ENCODE results near the gene HOMER2. TPM values are rescaled to one million over a fixed set of nuclear protein-coding genes. Genes with fewer than 3 reads are reported as not detected.
A peak's percentile ranks its signal among the peaks of the same experiment; 100 is the strongest.
"Not testable (repeated sequence)": the region's sequence is repeated elsewhere in the genome, so short reads cannot be mapped to it uniquely, and the experiment has no call there.

HOMER2 gene
- polyA plus RNA-seq, 4 donors, result 25.9 to 28.3 (median 27.7) TPM

- no peak for DNase-seq (ENCODE audit: low read depth in 4 of 4, low spot score in 3 of 4)
Observed at GRCh38 chr15:82903511-82903910, 49.0 kb downstream of the HOMER2 start.

DNA sequence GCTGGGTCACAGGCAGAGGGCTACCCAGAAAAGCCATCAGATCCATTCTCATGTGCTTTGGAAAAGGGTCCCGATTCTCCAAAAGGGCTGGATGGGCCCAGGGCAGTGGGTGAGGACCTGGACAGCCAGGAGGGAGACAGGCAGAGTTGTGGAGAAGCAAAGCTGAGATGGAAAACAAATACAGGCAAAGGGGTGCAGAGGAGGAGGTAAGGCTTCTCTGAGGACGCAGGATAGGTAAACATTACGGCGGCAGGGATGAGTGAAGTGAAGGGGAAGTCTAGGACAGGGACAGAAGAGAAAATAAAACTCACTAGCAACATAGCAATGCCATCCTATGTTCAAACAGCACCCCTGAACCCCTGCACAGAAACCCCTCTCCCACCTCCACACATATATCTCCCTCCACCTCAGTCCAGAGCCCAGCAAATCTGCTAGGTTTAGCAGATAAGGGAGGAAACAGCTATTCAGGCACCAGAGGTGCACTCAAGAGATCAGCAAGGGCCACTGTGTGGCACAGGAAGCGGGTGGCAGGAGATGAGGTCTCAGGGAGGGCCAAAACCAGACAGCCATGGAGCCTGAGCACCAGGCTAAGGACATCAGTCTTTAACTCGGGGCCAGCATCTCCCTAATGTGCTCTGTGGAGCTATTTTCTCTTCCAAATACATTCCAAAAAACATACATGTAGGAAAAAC, 51.3 kb downstream of the HOMER2 start:
- no peak for DNase-seq (ENCODE audit: low read depth in 4 of 4, low spot score in 3 of 4)

DNA sequence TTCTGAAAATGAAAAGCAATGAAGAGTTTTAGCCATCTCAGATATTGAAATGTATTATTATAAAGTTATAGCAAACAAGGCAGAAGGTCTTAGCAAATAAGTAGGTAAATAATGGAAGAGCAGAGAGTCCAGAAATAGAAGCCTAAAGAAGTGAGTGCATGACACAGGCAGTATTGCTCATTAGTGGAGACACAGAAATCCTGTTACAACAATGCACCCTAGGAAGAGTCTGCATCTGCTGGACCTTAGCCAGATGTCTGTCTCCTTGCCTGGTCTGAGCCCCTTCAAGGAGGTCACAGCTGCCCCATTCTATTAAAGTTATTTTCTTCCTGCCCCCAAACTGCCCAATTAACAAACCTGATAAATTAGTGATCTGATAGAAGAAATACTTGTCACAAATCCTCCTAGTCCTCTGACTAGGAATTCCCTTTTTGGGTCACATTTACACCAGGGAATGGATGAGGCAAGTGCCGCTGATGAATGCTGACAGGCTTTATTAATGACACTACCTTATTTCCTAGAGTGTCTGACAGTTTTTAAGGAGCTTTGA, 51.9 kb downstream of the HOMER2 start:
- no peak for DNase-seq (ENCODE audit: low read depth in 4 of 4, low spot score in 3 of 4)

- no peak for DNase-seq (ENCODE audit: low read depth in 4 of 4, low spot score in 3 of 4)
Observed at GRCh38 chr15:82898961-82899360, 53.6 kb downstream of the HOMER2 start.

GRCh38 chr15:82895983-82896382, 56.5 kb downstream of the HOMER2 start:
- DNase-seq (ENCODE audit: low read depth in 4 of 4, low spot score in 3 of 4), result no peak

DNA sequence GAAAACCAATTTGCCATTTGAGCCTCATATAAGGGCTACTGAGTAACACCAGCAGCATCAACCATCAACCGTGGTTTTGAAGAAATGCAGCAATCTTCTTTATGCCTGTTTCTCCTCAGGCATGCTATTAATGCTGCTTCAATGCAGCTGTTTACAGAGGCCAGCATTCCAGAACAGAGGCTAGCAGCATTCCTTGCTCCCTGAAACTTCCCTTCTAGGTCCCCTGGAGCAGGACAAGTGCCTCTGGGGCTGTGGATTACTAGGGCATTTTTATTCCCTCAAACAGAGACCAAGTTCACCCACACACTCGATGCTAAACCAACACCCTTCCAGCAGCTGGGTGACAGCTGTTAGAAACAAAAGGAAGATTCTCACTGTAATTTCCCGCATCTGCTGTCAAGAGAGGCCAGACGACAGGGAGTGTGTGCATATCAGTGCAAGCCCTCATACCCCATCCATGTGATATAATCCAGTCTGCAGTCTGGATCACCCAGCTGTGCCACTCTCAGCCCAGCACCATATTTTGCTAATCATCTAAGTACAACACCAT, 57.5 kb downstream of the HOMER2 start:
- peak in 2 of 4 donors; percentile 1 to 10 for DNase-seq (ENCODE audit: low read depth in 4 of 4, low spot score in 3 of 4)

DNA sequence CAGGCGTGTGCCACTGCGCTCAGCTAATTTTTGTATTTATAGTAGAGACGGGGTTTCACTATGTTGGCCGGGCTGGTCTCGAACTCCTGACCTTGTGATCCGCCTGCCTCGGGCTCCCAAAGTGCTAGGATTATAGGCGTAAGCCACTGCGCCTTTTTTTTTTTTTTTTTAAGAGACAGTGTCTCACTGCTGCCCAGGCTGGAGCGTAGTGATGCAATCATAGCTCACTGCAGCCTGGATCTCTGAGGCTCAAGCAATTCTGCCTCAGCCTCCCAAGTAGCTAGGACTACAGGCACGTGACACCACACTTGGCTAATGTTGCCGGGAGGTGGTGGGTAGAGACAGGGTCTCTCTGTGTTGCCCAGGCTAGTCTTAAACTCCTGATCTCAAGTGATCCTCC, 59.0 kb downstream of the HOMER2 start:
- not testable (repeated sequence) for DNase-seq (ENCODE audit: low read depth in 4 of 4, low spot score in 3 of 4)

DNA sequence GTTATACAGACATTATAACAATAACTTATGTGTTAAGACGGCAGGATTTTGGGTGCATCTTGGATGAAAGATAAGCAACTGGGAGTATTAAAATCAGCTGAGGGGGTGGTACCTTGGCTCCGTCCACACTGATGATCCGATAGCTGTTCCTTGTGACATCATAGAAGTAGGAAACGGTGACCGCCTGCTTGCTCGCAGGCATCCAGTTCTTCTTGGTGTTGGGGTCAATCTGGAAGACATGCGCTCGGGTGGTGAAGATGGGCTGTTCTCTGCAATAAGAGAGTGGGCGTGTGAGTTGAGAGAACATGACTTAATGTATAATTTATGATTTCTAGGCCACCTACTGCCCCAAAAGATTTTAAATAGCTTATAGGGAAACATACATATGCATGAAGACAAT, 59.9 kb downstream of the HOMER2 start:
- no peak for DNase-seq (ENCODE audit: low read depth in 4 of 4, low spot score in 3 of 4)

DNA sequence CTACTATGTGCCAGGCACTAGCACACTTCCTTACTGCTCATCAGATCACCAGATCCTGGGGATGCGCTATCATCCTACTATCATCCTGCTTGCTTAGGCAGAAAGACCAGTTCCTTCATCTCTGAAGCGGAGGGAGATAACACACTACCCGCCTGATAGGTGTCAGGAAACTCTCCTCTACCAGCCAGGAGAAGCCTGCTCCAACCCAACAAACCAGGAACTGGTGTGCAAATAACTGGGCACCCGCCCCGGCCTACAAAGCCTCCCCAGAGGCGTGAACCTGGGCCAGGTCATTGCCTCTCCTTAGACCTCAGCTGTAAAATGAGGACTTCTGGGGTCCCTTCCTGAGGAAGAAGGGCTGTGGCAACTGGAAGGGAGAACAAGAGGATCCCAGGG, 61.5 kb downstream of the HOMER2 start:
- DNase-seq (ENCODE audit: low read depth in 4 of 4, low spot score in 3 of 4), result no peak

- no peak for DNase-seq (ENCODE audit: low read depth in 4 of 4, low spot score in 3 of 4)
Observed at GRCh38 chr15:82890338-82890994, 62.1 kb downstream of the HOMER2 start.

DNA sequence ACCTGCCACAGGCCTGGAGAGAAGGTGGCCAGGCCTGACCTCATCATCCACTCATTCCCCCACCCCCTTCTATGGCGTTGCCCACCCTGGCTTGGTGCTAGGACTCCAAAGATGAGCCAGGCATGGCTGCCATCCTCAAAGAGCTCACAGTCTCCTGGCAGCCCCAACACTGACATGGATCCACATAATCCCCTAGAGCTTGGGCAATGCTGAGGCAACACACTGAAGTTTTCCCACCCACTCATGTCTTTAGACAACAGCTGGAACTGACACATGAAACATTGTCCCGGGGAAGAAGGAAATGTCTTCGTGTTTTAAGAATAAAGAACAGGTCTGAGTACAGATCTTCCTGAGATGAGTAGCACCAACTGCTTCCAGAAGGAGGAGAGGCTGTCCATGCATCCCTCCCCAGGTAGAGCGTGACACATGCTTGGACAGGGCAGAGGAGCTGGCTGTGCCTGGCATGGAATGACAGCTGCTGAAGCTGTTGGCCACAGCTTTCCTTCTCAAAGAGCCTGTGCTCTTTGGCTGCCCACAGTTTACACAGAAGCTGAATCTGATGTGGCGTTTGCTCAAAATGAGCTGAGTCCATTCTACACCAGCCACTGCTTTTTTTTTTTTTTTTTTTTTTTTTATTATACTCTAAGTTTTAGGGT, 70.1 kb downstream of the HOMER2 start:
- DNase-seq (ENCODE audit: low read depth in 4 of 4, low spot score in 3 of 4), result no peak

DNA sequence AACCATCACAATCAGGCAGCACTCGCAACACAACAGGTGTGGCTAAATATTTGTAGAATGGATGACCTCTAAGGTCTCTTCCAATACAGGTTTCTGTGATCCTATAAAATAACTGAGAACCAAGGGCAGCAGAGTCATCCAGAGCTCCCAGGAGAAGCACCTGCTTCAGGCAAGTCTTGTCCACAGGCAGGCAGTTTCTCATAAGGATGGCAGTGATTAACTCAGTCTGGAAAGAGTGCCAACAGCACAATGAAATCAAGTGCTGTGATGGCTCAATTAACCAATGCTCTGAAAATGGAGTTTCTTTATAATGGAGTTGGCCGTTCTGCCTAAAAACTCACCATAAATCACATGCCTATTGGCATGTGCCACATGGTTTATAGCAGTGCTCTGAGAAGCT, 70.8 kb downstream of the HOMER2 start:
- DNase-seq (ENCODE audit: low read depth in 4 of 4, low spot score in 3 of 4), result no peak

DNA sequence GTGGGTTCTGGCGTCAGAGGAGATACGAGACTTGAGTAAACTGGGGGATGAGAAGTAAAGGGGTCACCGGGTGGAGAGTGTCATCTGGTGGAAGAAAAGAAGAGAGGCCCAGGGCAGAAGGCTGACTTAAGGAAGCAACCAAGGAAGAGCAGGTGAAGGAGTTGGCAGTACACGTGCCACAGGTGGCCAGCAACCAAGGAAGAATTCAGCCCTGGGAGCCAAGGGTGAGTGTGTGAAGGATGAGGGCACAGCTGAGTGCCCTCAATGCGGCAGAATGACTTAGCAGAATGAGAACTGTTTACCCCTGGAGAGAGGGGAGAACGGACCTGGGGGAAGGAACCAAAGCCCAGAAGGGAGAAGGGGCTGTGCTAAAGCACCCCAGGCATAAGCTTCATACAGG, 71.8 kb downstream of the HOMER2 start:
- DNase-seq (ENCODE audit: low read depth in 4 of 4, low spot score in 3 of 4), result no peak

GRCh38 chr15:82878325-82878724, 74.2 kb downstream of the HOMER2 start:
- no peak for DNase-seq (ENCODE audit: low read depth in 4 of 4, low spot score in 3 of 4)

- no peak for DNase-seq (ENCODE audit: low read depth in 4 of 4, low spot score in 3 of 4)
Observed at GRCh38 chr15:82877825-82878224, 74.7 kb downstream of the HOMER2 start.

- DNase-seq (ENCODE audit: low read depth in 4 of 4, low spot score in 3 of 4), result no peak
Observed at GRCh38 chr15:82875411-82876003, 77.0 kb downstream of the HOMER2 start.

- DNase-seq (ENCODE audit: low read depth in 4 of 4, low spot score in 3 of 4), result no peak
Observed at GRCh38 chr15:82874961-82875360, 77.6 kb downstream of the HOMER2 start.

DNA sequence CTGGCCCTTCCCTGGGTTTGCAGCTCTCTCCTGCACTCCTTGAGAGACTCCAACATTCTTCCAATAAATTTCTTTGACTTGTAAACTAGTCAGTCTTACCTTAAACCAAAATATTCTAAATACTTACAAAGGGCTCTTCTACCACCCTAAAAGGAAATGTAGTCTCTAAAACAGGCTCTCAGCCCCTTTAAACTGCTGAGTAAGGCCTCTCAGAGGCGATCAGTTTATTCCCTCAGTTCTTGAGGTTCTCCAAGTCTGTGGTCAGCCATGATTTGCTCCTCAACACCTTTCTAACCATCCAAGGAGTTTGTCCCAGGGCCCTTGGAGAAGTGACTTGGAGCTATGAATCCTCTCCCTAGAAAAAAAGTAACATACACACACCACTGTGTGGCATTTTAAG, 78.3 kb downstream of the HOMER2 start:
- DNase-seq (ENCODE audit: low read depth in 4 of 4, low spot score in 3 of 4), result no peak

GRCh38 chr15:82873000-82873680, 79.4 kb downstream of the HOMER2 start:
- DNase-seq (ENCODE audit: low read depth in 4 of 4, low spot score in 3 of 4), result no peak

GRCh38 chr15:82871832-82872484, 80.6 kb downstream of the HOMER2 start:
- DNase-seq (ENCODE audit: low read depth in 4 of 4, low spot score in 3 of 4), result no peak
